Measurements from ENCODE around the gene CACNA2D4. TPM values are rescaled to one million over a fixed set of nuclear protein-coding genes. Genes with fewer than 3 reads are reported as not detected.
A peak's percentile ranks its signal among the peaks of the same experiment; 100 is the strongest.

The CACNA2D4 gene
- total and polyA plus RNA-seq, 2 of the 13 experiments (the other 11 are each of a cell fraction or from before 2014, with no cell fraction given) = 14.2 to 136 TPM

DNA sequence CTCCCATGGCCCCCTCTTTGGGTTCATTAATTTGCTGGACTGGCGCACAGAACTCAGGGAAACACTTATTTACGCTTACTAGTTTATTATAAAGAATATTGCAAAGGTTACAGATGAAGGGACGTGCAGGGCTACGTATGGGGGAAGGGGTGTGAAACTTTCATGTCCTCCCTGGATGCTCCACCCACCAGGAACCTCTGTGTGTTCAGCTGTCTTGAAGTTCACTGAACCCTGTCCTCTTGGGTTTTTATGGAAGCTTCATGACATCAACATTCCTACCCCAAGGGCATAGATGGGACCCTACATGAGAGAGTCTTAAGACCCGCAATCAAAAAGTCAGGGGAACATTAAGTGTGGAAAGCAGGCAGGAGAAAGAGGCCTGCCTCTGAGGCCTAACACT, 169.4 kb downstream of the CACNA2D4 start:
- H3K4me3 ChIP-seq (replicated peaks in 1 of 3; ENCODE audit: insufficient read depth in 1 of 3, low read depth in 2 of 3, low read length in 3 of 3) = no peak overlapping the region
- in situ Hi-C loops (cut with HindIII; ENCODE audit: extremely low pct_ligation_motif_present, low pct_unique_long_range_greater_than_20kb) (no loop called here), intact Hi-C loops (cut with micrococcal nuclease; ENCODE audit: unreplicated experiment) (no loop called here)
- DNase-seq (ENCODE audit: low spot score) (peak; percentile 21), ATAC-seq (no peak), FAIRE-seq (no peak)
- no peaks in the 10 kb centered on the region for H3K27me3 ChIP-seq (ENCODE audit: control insufficient read depth in 1 of 2, insufficient read depth in 2 of 2, low read length in 2 of 2)
- 0 out of 2 replicates have a peak overlapping the region, but pooled peaks have one; percentile 11 for H3K9ac ChIP-seq (ENCODE audit: insufficient read depth, low read depth, low read length)
- peaks cover 81% of the 10 kb centered on the region for H3K4me1 ChIP-seq (ENCODE audit: insufficient read depth, low read length)
- ChIA-PET POLR2A (interaction anchor here (0.7 kb wide), 1 partner anchor 60 kb away, joined by 3 read pairs; no protein-coding TSS in a partner anchor), CTCF (ENCODE audit: low intra/inter-chr PET ratio, low total read pairs) (no interaction called here)
- peaks cover 91% of the 10 kb centered on the region for H3K79me2 ChIP-seq (ENCODE audit: insufficient read depth, low read length)
- H3K36me3 ChIP-seq (replicated peaks in 1 of 2; ENCODE audit: control insufficient read depth in 1 of 2, insufficient read depth in 2 of 2, low read length in 2 of 2) = peaks cover 1 to 4% of the 10 kb centered on the region in 2 experiments; a peak in 2 of 5 replicates
- H2AFZ ChIP-seq (ENCODE audit: low read length) = no peak overlapping the region
- TF ChIP-seq SOX13 (IDR thresholded peaks at IDR 0.05) (no peak), SOX13 (CRISPR knock-in tag; conservative IDR thresholded peaks at IDR 0.05 in 1 of 2, IDR thresholded peaks at IDR 0.05 in 1 of 2) (no peak), ZNF333 (CRISPR knock-in tag; IDR thresholded peaks at IDR 0.05; ENCODE audit: borderline replicate concordance) (no peak), SP5 (CRISPR knock-in tag; IDR thresholded peaks at IDR 0.05; ENCODE audit: borderline replicate concordance, low read depth) (peak; percentile 49; the same call in 1 of the 2 replicates), HNF4A (CRISPR knock-in tag; IDR thresholded peaks at IDR 0.05) (peak; percentile 28; the same call in 1 of the 2 replicates), ZFX (CRISPR knock-in tag; IDR thresholded peaks at IDR 0.05; ENCODE audit: low read depth) (0 out of 2 replicates have a peak, but pooled peaks have one; percentile 26), RBM22 (optimal IDR thresholded peaks at IDR 0.05; ENCODE audit: low read length) (peak; percentile 57), RXRB (CRISPR knock-in tag; IDR thresholded peaks at IDR 0.05; ENCODE audit: borderline replicate concordance) (peak; percentile 17; the same call in 1 of the 2 replicates)
- TF ChIP-seq, protein P1, sequence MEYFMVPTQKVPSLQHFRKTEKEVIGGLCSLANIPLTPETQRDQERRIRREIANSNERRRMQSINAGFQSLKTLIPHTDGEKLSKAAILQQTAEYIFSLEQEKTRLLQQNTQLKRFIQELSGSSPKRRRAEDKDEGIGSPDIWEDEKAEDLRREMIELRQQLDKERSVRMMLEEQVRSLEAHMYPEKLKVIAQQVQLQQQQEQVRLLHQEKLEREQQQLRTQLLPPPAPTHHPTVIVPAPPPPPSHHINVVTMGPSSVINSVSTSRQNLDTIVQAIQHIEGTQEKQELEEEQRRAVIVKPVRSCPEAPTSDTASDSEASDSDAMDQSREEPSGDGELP (IDR thresholded peaks at IDR 0.05; ENCODE audit: borderline replicate concordance, low read depth) = peak; percentile 80
- TF ChIP-seq, protein P2, sequence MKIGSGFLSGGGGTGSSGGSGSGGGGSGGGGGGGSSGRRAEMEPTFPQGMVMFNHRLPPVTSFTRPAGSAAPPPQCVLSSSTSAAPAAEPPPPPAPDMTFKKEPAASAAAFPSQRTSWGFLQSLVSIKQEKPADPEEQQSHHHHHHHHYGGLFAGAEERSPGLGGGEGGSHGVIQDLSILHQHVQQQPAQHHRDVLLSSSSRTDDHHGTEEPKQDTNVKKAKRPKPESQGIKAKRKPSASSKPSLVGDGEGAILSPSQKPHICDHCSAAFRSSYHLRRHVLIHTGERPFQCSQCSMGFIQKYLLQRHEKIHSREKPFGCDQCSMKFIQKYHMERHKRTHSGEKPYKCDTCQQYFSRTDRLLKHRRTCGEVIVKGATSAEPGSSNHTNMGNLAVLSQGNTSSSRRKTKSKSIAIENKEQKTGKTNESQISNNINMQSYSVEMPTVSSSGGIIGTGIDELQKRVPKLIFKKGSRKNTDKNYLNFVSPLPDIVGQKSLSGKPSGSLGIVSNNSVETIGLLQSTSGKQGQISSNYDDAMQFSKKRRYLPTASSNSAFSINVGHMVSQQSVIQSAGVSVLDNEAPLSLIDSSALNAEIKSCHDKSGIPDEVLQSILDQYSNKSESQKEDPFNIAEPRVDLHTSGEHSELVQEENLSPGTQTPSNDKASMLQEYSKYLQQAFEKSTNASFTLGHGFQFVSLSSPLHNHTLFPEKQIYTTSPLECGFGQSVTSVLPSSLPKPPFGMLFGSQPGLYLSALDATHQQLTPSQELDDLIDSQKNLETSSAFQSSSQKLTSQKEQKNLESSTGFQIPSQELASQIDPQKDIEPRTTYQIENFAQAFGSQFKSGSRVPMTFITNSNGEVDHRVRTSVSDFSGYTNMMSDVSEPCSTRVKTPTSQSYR (CRISPR knock-in tag; IDR thresholded peaks at IDR 0.05; ENCODE audit: borderline replicate concordance) = peak; percentile 32; the same call in 1 of the 2 replicates
- 0 out of 2 replicates have a peak overlapping the region, but pooled peaks have one; percentile 2 for H3K4me2 ChIP-seq (ENCODE audit: low read depth, low read length)
- H4K20me1 ChIP-seq (ENCODE audit: insufficient read depth, low read length) = peaks cover 3% of the 10 kb centered on the region
- BruUV-seq (replicated peaks) = no TSS peak
- WGBS (ENCODE audit: low lambda C conversion rate) = 80% methylated on average over 5 of the region's 5 CpGs
- H3K27ac ChIP-seq (ENCODE audit: extremely low read length, insufficient read depth, low read length) = peak overlapping the region; percentile 9
- 0 out of 2 replicates have a peak, but pooled peaks cover 9% of the 10 kb centered on the region for H3K9me3 ChIP-seq (ENCODE audit: low read length)
